ENCODE results near the gene ARL13B. TPM values are rescaled to one million over a fixed set of nuclear protein-coding genes. Genes with fewer than 3 reads are reported as not detected.

The ARL13B gene
- total and polyA plus RNA-seq, 2 of the 13 experiments (the other 11 are each of a cell fraction or from before 2014, with no cell fraction given): 2.2 to 9.6 TPM

GRCh38 chr3:94001191-94001590 lies 21.2 kb downstream of the ARL13B start:
- H4K20me1 ChIP-seq (ENCODE audit: insufficient read depth, low read length): no peaks in the 10 kb centered on the region
- H3K27ac ChIP-seq (ENCODE audit: extremely low read length, insufficient read depth, low read length): no peak overlapping the region
- no peaks in the 10 kb centered on the region for H3K27me3 ChIP-seq (ENCODE audit: control insufficient read depth in 1 of 2, insufficient read depth in 2 of 2, low read length in 2 of 2)
- TF ChIP-seq ZNF710 (CRISPR knock-in tag; IDR thresholded peaks at IDR 0.05; ENCODE audit: borderline replicate concordance) (no peak), SATB2 (CRISPR knock-in tag; IDR thresholded peaks at IDR 0.05) (no peak), ZNF143 (CRISPR knock-in tag; IDR thresholded peaks at IDR 0.05) (no peak), HNRNPL (IDR thresholded peaks at IDR 0.05; ENCODE audit: low read depth, low read length) (no peak), ZSCAN12 (CRISPR knock-in tag; IDR thresholded peaks at IDR 0.05) (no peak), ZNF567 (CRISPR knock-in tag; IDR thresholded peaks at IDR 0.05; ENCODE audit: borderline replicate concordance) (no peak), ZNF263 (CRISPR knock-in tag; IDR thresholded peaks at IDR 0.05) (no peak), AHR (CRISPR knock-in tag; IDR thresholded peaks at IDR 0.05) (no peak), FLYWCH1 (CRISPR knock-in tag; IDR thresholded peaks at IDR 0.05) (no peak), ZNF329 (CRISPR knock-in tag; IDR thresholded peaks at IDR 0.05; ENCODE audit: low read depth) (no peak), CCDC6 (CRISPR knock-in tag; IDR thresholded peaks at IDR 0.05) (no peak), NFYB (CRISPR knock-in tag; IDR thresholded peaks at IDR 0.05) (no peak), TEAD3 (CRISPR knock-in tag; optimal IDR thresholded peaks at IDR 0.05; ENCODE audit: borderline replicate concordance) (no peak), ZNF768 (CRISPR knock-in tag; IDR thresholded peaks at IDR 0.05) (no peak), ZBTB49 (CRISPR knock-in tag; IDR thresholded peaks at IDR 0.05; ENCODE audit: borderline replicate concordance) (no peak), NCOA1 (CRISPR knock-in tag; IDR thresholded peaks at IDR 0.05) (no peak), ZNF280D (CRISPR knock-in tag; IDR thresholded peaks at IDR 0.05) (no peak)
- H3K4me3 ChIP-seq (replicated peaks in 1 of 3; ENCODE audit: insufficient read depth in 1 of 3, low read depth in 2 of 3, low read length in 3 of 3): no peak overlapping the region
- in situ Hi-C loops (cut with HindIII; ENCODE audit: extremely low pct_ligation_motif_present, low pct_unique_long_range_greater_than_20kb): loop anchor here (10.0 kb wide), 1 partner anchor 64 kb away; the partner anchor contains the start of genes DHFR2 and NSUN3
- no TSS peak for BruUV-seq (replicated peaks)
- intact Hi-C loops (cut with micrococcal nuclease; ENCODE audit: unreplicated experiment): loop anchor here (10.0 kb wide), 1 partner anchor 244 kb away; no protein-coding TSS in a partner anchor
- no peak overlapping the region for H3K4me2 ChIP-seq (ENCODE audit: low read depth, low read length)
- no peaks in the 10 kb centered on the region for H3K9me3 ChIP-seq (ENCODE audit: low read length)
- FAIRE-seq: no peak
- no peak for DNase-seq (ENCODE audit: low spot score)
- no peaks in the 10 kb centered on the region for H3K36me3 ChIP-seq (replicated peaks in 1 of 2; ENCODE audit: control insufficient read depth in 1 of 2, insufficient read depth in 2 of 2, low read length in 2 of 2)
- H3K9ac ChIP-seq (ENCODE audit: insufficient read depth, low read depth, low read length): no peak overlapping the region
- 91% methylated on average over 1 of the region's 1 CpG for WGBS (ENCODE audit: low lambda C conversion rate)
- H3K4me1 ChIP-seq (ENCODE audit: insufficient read depth, low read length): no peaks in the 10 kb centered on the region
- ChIA-PET CTCF (ENCODE audit: low intra/inter-chr PET ratio, low total read pairs) (no interaction called here), POLR2A (no interaction called here)
- H3K79me2 ChIP-seq (ENCODE audit: insufficient read depth, low read length): no peaks in the 10 kb centered on the region
- no peak for ATAC-seq
- no peak overlapping the region for H2AFZ ChIP-seq (ENCODE audit: low read length)
